ENCODE results near the gene ADAMTS6.
A peak's percentile ranks its signal among the peaks of the same experiment; 100 is the strongest.

Gene ADAMTS6

GRCh38 chr5:65262096-65262495 is 219.6 kb downstream of the ADAMTS6 start:
- no peaks in the 10 kb centered on the region for H3K27me3 ChIP-seq (ENCODE audit: insufficient read depth, low read length, poor library complexity)
- H2AK5ac ChIP-seq (ENCODE audit: low read length), result peak overlapping the region; percentile 65
- no peak overlapping the region for H2BK15ac ChIP-seq (replicated peaks; ENCODE audit: low read depth)
- H3K27ac ChIP-seq (ENCODE audit: low read depth, low read length), result no peak overlapping the region
- no peak overlapping the region for H3K9ac ChIP-seq (ENCODE audit: low read length)
- no peak overlapping the region for H2BK120ac ChIP-seq (ENCODE audit: low read depth, low read length)
- peak overlapping the region; percentile 55 for H2BK5ac ChIP-seq (ENCODE audit: low read length)
- no peak overlapping the region for H3K18ac ChIP-seq (ENCODE audit: low read length)
- no peak overlapping the region for H4K8ac ChIP-seq (ENCODE audit: low read depth, low read length)
- H3K4ac ChIP-seq (ENCODE audit: low read depth, low read length), result no peak overlapping the region
- no peak overlapping the region for H4K5ac ChIP-seq (ENCODE audit: low read length)
- H3K79me2 ChIP-seq (ENCODE audit: control insufficient read depth, insufficient read depth, low read length), result no peaks in the 10 kb centered on the region
- no peak for DNase-seq
- H3K79me1 ChIP-seq (ENCODE audit: low read length), result no peaks in the 10 kb centered on the region
- no peak overlapping the region for H3K4me3 ChIP-seq (ENCODE audit: low read length)
- no peak overlapping the region for H3K4me2 ChIP-seq (ENCODE audit: low read length)
- peak overlapping the region; percentile 72 for H3K56ac ChIP-seq (ENCODE audit: low read length)
- H3K4me1 ChIP-seq (ENCODE audit: control insufficient read depth, low read depth, low read length), result peaks cover 3% of the 10 kb centered on the region
- no peaks in the 10 kb centered on the region for H3K36me3 ChIP-seq (ENCODE audit: control insufficient read depth, insufficient read depth, low read length)
- no CpG with 5 or more reads among the region's 3 CpGs for WGBS (ENCODE audit: extremely low coverage, insufficient coverage, low lambda C conversion rate)
- H3K23ac ChIP-seq (ENCODE audit: low read length), result peak overlapping the region; percentile 70

- Histone ChIP-seq H2BK5ac (ENCODE audit: low read length) (no peak overlapping the region), H2BK120ac (ENCODE audit: low read depth, low read length) (no peak overlapping the region), H4K5ac (ENCODE audit: low read length) (no peak overlapping the region), H4K8ac (ENCODE audit: low read depth, low read length) (no peak overlapping the region), H3K23ac (ENCODE audit: low read length) (no peak overlapping the region), H3K4me3 (ENCODE audit: low read length) (no peak overlapping the region), H3K27ac (ENCODE audit: low read depth, low read length) (no peak overlapping the region), H3K18ac (ENCODE audit: low read length) (no peak overlapping the region), H3K36me3 (ENCODE audit: control insufficient read depth, insufficient read depth, low read length) (no peaks in the 10 kb centered on the region), H3K79me1 (ENCODE audit: low read length) (no peaks in the 10 kb centered on the region), H3K4ac (ENCODE audit: low read depth, low read length) (no peak overlapping the region), H2AK5ac (ENCODE audit: low read length) (no peak overlapping the region), H3K9ac (ENCODE audit: low read length) (no peak overlapping the region), H3K56ac (ENCODE audit: low read length) (no peak overlapping the region), H3K27me3 (ENCODE audit: insufficient read depth, low read length, poor library complexity) (no peaks in the 10 kb centered on the region), H2BK15ac (replicated peaks; ENCODE audit: low read depth) (no peak overlapping the region), H3K4me1 (ENCODE audit: control insufficient read depth, low read depth, low read length) (peaks cover 3% of the 10 kb centered on the region), H3K79me2 (ENCODE audit: control insufficient read depth, insufficient read depth, low read length) (no peaks in the 10 kb centered on the region), H3K4me2 (ENCODE audit: low read length) (no peak overlapping the region)
- no peak for DNase-seq
- no CpG with 5 or more reads among the region's 1 CpG for WGBS (ENCODE audit: extremely low coverage, insufficient coverage, low lambda C conversion rate)
Observed at GRCh38 chr5:65261499-65261898, 220.2 kb downstream of the ADAMTS6 start.

- no peak overlapping the region for H3K4me3 ChIP-seq (ENCODE audit: low read length)
- H2BK15ac ChIP-seq (replicated peaks; ENCODE audit: low read depth), result no peak overlapping the region
- no peak overlapping the region for H2BK5ac ChIP-seq (ENCODE audit: low read length)
- H3K27me3 ChIP-seq (ENCODE audit: insufficient read depth, low read length, poor library complexity), result no peaks in the 10 kb centered on the region
- no peak overlapping the region for H4K8ac ChIP-seq (ENCODE audit: low read depth, low read length)
- H2AK5ac ChIP-seq (ENCODE audit: low read length), result no peak overlapping the region
- H3K18ac ChIP-seq (ENCODE audit: low read length), result no peak overlapping the region
- no peaks in the 10 kb centered on the region for H3K36me3 ChIP-seq (ENCODE audit: control insufficient read depth, insufficient read depth, low read length)
- no CpG with 5 or more reads among the region's 3 CpGs for WGBS (ENCODE audit: extremely low coverage, insufficient coverage, low lambda C conversion rate)
- H3K9ac ChIP-seq (ENCODE audit: low read length), result no peak overlapping the region
- H3K79me2 ChIP-seq (ENCODE audit: control insufficient read depth, insufficient read depth, low read length), result no peaks in the 10 kb centered on the region
- no peak overlapping the region for H2BK120ac ChIP-seq (ENCODE audit: low read depth, low read length)
- H3K23ac ChIP-seq (ENCODE audit: low read length), result no peak overlapping the region
- H3K56ac ChIP-seq (ENCODE audit: low read length), result no peak overlapping the region
- H3K4me2 ChIP-seq (ENCODE audit: low read length), result no peak overlapping the region
- H4K5ac ChIP-seq (ENCODE audit: low read length), result no peak overlapping the region
- H3K4ac ChIP-seq (ENCODE audit: low read depth, low read length), result no peak overlapping the region
- DNase-seq, result no peak
- H3K4me1 ChIP-seq (ENCODE audit: control insufficient read depth, low read depth, low read length), result no peaks in the 10 kb centered on the region
- H3K27ac ChIP-seq (ENCODE audit: low read depth, low read length), result no peak overlapping the region
- no peaks in the 10 kb centered on the region for H3K79me1 ChIP-seq (ENCODE audit: low read length)
Observed at GRCh38 chr5:65255294-65255693, 226.4 kb downstream of the ADAMTS6 start.

GRCh38 chr5:65252977-65253376 is 228.7 kb downstream of the ADAMTS6 start:
- no peaks in the 10 kb centered on the region for H3K27me3 ChIP-seq (ENCODE audit: insufficient read depth, low read length, poor library complexity)
- no peaks in the 10 kb centered on the region for H3K36me3 ChIP-seq (ENCODE audit: control insufficient read depth, insufficient read depth, low read length)
- no peak overlapping the region for H3K4me3 ChIP-seq (ENCODE audit: low read length)
- no peak for DNase-seq
- H2BK120ac ChIP-seq (ENCODE audit: low read depth, low read length), result no peak overlapping the region
- no peak overlapping the region for H3K4ac ChIP-seq (ENCODE audit: low read depth, low read length)
- H3K79me1 ChIP-seq (ENCODE audit: low read length), result no peaks in the 10 kb centered on the region
- no peak overlapping the region for H4K8ac ChIP-seq (ENCODE audit: low read depth, low read length)
- no peak overlapping the region for H4K5ac ChIP-seq (ENCODE audit: low read length)
- no peak overlapping the region for H3K9ac ChIP-seq (ENCODE audit: low read length)
- no peak overlapping the region for H2BK15ac ChIP-seq (replicated peaks; ENCODE audit: low read depth)
- no peak overlapping the region for H3K56ac ChIP-seq (ENCODE audit: low read length)
- no peaks in the 10 kb centered on the region for H3K4me1 ChIP-seq (ENCODE audit: control insufficient read depth, low read depth, low read length)
- no peak overlapping the region for H3K23ac ChIP-seq (ENCODE audit: low read length)
- no CpG with 5 or more reads among the region's 6 CpGs for WGBS (ENCODE audit: extremely low coverage, insufficient coverage, low lambda C conversion rate)
- no peak overlapping the region for H2BK5ac ChIP-seq (ENCODE audit: low read length)
- H3K18ac ChIP-seq (ENCODE audit: low read length), result no peak overlapping the region
- H3K27ac ChIP-seq (ENCODE audit: low read depth, low read length), result no peak overlapping the region
- H3K79me2 ChIP-seq (ENCODE audit: control insufficient read depth, insufficient read depth, low read length), result no peaks in the 10 kb centered on the region
- H3K4me2 ChIP-seq (ENCODE audit: low read length), result no peak overlapping the region
- H2AK5ac ChIP-seq (ENCODE audit: low read length), result no peak overlapping the region

- H2BK15ac ChIP-seq (replicated peaks; ENCODE audit: low read depth), result no peak overlapping the region
- no peak overlapping the region for H2AK5ac ChIP-seq (ENCODE audit: low read length)
- H4K8ac ChIP-seq (ENCODE audit: low read depth, low read length), result no peak overlapping the region
- H2BK120ac ChIP-seq (ENCODE audit: low read depth, low read length), result no peak overlapping the region
- H3K79me1 ChIP-seq (ENCODE audit: low read length), result no peaks in the 10 kb centered on the region
- no peak overlapping the region for H3K23ac ChIP-seq (ENCODE audit: low read length)
- no peak overlapping the region for H3K27ac ChIP-seq (ENCODE audit: low read depth, low read length)
- no peak overlapping the region for H3K4me3 ChIP-seq (ENCODE audit: low read length)
- H3K18ac ChIP-seq (ENCODE audit: low read length), result no peak overlapping the region
- H4K5ac ChIP-seq (ENCODE audit: low read length), result no peak overlapping the region
- H3K56ac ChIP-seq (ENCODE audit: low read length), result no peak overlapping the region
- H3K4me2 ChIP-seq (ENCODE audit: low read length), result no peak overlapping the region
- no peaks in the 10 kb centered on the region for H3K27me3 ChIP-seq (ENCODE audit: insufficient read depth, low read length, poor library complexity)
- H3K79me2 ChIP-seq (ENCODE audit: control insufficient read depth, insufficient read depth, low read length), result no peaks in the 10 kb centered on the region
- WGBS (ENCODE audit: extremely low coverage, insufficient coverage, low lambda C conversion rate), result no CpG with 5 or more reads among the region's 4 CpGs
- H3K36me3 ChIP-seq (ENCODE audit: control insufficient read depth, insufficient read depth, low read length), result no peaks in the 10 kb centered on the region
- H2BK5ac ChIP-seq (ENCODE audit: low read length), result no peak overlapping the region
- H3K9ac ChIP-seq (ENCODE audit: low read length), result no peak overlapping the region
- DNase-seq, result no peak
- H3K4me1 ChIP-seq (ENCODE audit: control insufficient read depth, low read depth, low read length), result peaks cover 2% of the 10 kb centered on the region
- H3K4ac ChIP-seq (ENCODE audit: low read depth, low read length), result no peak overlapping the region
Observed at GRCh38 chr5:65248896-65249295, 232.8 kb downstream of the ADAMTS6 start.

- no peak overlapping the region for H2BK15ac ChIP-seq (replicated peaks; ENCODE audit: low read depth)
- H3K4me2 ChIP-seq (ENCODE audit: low read length), result no peak overlapping the region
- no peak overlapping the region for H3K56ac ChIP-seq (ENCODE audit: low read length)
- peak; percentile 57 for DNase-seq
- no peak overlapping the region for H3K4me3 ChIP-seq (ENCODE audit: low read length)
- H3K79me1 ChIP-seq (ENCODE audit: low read length), result no peaks in the 10 kb centered on the region
- no peaks in the 10 kb centered on the region for H3K36me3 ChIP-seq (ENCODE audit: control insufficient read depth, insufficient read depth, low read length)
- H3K9ac ChIP-seq (ENCODE audit: low read length), result no peak overlapping the region
- H3K27ac ChIP-seq (ENCODE audit: low read depth, low read length), result no peak overlapping the region
- no peak overlapping the region for H2AK5ac ChIP-seq (ENCODE audit: low read length)
- WGBS (ENCODE audit: extremely low coverage, insufficient coverage, low lambda C conversion rate), result 100% methylated on average over 1 of the region's 2 CpGs
- no peak overlapping the region for H3K23ac ChIP-seq (ENCODE audit: low read length)
- H2BK120ac ChIP-seq (ENCODE audit: low read depth, low read length), result no peak overlapping the region
- no peak overlapping the region for H3K18ac ChIP-seq (ENCODE audit: low read length)
- no peaks in the 10 kb centered on the region for H3K27me3 ChIP-seq (ENCODE audit: insufficient read depth, low read length, poor library complexity)
- no peaks in the 10 kb centered on the region for H3K79me2 ChIP-seq (ENCODE audit: control insufficient read depth, insufficient read depth, low read length)
- H4K5ac ChIP-seq (ENCODE audit: low read length), result no peak overlapping the region
- peaks cover 2% of the 10 kb centered on the region for H3K4me1 ChIP-seq (ENCODE audit: control insufficient read depth, low read depth, low read length)
- H4K8ac ChIP-seq (ENCODE audit: low read depth, low read length), result no peak overlapping the region
- H2BK5ac ChIP-seq (ENCODE audit: low read length), result no peak overlapping the region
- H3K4ac ChIP-seq (ENCODE audit: low read depth, low read length), result no peak overlapping the region
Observed at GRCh38 chr5:65247594-65247993, 234.1 kb downstream of the ADAMTS6 start.
